ENCODE data around the gene HIKESHI.
"Not testable (repeated sequence)": the region's sequence is repeated elsewhere in the genome, so short reads cannot be mapped to it uniquely, and the experiment has no call there.

Gene HIKESHI

DNA sequence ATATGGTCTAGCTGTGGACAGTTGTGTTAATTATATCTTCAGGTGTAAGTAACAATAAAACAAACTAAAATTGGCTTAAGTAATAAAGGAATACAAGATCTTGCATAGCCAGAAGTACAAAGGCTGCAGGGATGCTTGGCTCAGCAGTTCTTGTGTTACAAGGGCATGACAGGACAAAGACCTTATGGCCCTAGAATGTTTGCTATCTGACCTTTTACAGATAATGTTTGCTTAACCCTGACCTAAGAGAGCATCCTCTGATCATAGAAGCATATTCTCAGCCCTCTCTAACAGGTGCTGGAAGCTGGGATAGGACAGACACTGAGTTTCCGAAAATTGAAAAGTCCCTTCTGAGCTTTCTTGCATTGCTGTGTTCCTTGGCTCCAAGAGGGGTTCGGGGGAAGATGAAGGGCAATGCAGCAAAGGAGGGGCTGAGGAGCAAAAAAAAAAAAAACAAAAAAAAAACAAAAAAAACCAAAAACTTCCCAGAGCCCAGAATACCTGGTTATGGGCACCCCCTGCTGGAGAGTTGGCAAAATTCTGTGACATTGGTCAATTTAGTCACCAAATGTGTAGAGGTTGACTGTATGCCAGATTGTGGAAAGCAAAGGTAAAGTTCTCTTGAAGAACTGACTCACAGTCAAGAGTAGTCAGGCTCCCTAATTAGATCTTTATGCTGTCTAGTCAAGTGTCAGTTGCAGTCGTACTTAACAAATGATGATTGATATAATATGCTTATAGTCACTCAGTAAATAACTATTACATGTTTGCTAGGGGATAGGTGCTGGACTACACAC lies 10.4 kb upstream of the HIKESHI start:
- peak; percentile 54 to 75 for DNase-seq (ENCODE audit: low read depth in 2 of 2)
- TF ChIP-seq, protein P1, sequence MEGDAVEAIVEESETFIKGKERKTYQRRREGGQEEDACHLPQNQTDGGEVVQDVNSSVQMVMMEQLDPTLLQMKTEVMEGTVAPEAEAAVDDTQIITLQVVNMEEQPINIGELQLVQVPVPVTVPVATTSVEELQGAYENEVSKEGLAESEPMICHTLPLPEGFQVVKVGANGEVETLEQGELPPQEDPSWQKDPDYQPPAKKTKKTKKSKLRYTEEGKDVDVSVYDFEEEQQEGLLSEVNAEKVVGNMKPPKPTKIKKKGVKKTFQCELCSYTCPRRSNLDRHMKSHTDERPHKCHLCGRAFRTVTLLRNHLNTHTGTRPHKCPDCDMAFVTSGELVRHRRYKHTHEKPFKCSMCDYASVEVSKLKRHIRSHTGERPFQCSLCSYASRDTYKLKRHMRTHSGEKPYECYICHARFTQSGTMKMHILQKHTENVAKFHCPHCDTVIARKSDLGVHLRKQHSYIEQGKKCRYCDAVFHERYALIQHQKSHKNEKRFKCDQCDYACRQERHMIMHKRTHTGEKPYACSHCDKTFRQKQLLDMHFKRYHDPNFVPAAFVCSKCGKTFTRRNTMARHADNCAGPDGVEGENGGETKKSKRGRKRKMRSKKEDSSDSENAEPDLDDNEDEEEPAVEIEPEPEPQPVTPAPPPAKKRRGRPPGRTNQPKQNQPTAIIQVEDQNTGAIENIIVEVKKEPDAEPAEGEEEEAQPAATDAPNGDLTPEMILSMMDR (IDR thresholded peaks at IDR 0.05; ENCODE audit: low read depth, low read length): peak; percentile 73
- no peak overlapping the region for H3K4me3 ChIP-seq (replicated peaks in 1 of 2; ENCODE audit: low read depth in 2 of 2, low read length in 2 of 2)

DNA sequence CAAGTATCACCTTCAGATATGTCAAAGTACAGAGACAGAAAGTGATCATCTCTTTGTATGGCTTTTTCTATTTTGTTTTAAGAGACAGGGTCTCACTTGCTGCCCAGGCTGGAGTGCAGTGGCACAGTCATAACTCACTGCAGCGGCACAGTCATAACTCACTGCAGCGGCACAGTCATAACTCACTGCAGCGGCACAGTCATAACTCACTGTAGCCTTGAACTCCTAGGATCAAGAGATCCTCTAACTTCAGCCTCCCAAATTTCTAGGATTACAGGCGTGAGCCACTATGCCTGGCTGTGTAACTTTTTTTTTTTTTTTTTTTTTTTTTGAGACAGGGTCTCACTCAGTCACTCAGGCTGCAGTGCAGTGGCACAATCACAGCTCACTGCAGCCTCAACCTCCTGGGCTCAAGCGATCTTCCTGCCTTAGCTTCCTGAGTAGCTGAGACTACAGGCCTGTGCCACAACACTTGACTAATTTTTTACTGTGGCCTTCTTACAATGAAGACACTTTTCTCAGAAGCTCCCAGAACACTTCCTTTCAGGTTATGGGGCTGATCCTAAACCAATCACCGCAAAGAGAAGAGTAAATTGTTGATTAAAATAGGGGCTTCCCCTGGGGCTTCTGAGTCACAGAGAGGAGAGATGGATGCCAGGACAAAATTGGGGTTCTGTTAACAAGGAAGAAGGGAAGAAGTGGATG lies 9.0 kb upstream of the HIKESHI start:
- no peak overlapping the region for H3K4me3 ChIP-seq (replicated peaks in 1 of 2; ENCODE audit: low read depth in 2 of 2, low read length in 2 of 2)
- TF ChIP-seq, protein P1 (IDR thresholded peaks at IDR 0.05; ENCODE audit: low read depth, low read length): no peak
- DNase-seq (ENCODE audit: low read depth in 2 of 2): no peak

DNA sequence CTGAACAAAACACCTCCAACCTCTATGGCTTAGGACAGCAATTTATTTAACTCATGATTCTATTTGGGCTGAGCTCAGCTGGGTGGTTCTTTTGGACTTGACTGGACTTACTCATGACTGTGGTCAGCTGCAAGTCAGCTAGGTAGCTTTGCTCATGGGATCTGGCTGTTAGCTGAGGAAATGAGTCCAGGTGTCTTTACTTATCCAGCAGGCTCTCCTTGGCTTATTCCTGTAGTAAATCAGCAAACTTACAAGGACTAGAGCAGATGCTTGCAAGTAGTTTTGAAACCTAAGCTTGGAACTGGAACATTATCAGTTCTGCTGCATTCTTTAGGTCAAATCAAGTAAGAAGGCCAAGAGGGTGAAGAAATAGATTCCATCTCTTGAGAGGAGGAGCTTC lies 8.0 kb upstream of the HIKESHI start:
- no peak overlapping the region for H3K4me3 ChIP-seq (replicated peaks in 1 of 2; ENCODE audit: low read depth in 2 of 2, low read length in 2 of 2)
- DNase-seq (ENCODE audit: low read depth in 2 of 2): no peak
- TF ChIP-seq, protein P1 (IDR thresholded peaks at IDR 0.05; ENCODE audit: low read depth, low read length): no peak

DNA sequence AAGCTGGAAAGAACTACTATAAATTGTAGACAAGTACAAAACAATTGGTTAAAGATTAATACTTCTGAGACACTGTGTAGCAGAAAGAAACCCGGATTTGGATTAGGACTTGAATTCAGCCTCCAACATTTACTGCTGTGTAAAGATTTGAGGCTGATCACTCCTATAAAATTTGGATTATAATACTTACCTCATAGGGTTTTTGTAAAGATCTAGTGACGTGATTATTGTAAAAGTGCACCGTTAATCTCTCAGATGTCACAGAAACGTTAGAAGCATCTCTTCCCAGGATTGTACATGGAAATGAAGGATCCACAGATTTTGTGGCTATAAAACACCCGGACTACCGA lies 323 bp upstream of the HIKESHI start:
- TF ChIP-seq, protein P1 (IDR thresholded peaks at IDR 0.05; ENCODE audit: low read depth, low read length): no peak
- H3K4me3 ChIP-seq (replicated peaks in 1 of 2; ENCODE audit: low read depth in 2 of 2, low read length in 2 of 2): peak overlapping the region in 1 of 2 donors; percentile 75
- no peak for DNase-seq (ENCODE audit: low read depth in 2 of 2)

DNA sequence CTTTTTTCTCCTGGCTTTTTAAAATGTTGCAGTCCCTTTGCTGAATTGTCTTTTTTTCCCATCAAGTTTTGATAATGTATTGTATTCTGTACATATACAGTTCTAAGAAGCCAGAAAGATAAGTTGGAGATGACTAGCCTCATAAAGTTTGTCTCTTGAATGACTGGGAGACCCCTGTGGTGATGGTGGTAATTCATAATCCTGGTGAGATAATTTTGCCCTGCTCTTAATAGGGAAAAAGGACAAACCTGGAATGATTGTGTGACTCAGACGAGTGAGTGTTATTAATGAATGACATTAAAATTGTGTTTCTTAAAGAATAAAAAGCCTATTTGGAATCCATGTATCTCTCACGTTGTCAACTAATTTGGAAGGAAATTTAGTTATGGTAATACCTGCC lies 1.2 kb downstream of the HIKESHI start:
- TF ChIP-seq, protein P1 (IDR thresholded peaks at IDR 0.05; ENCODE audit: low read depth, low read length): no peak
- no peak for DNase-seq (ENCODE audit: low read depth in 2 of 2)
- H3K4me3 ChIP-seq (replicated peaks in 1 of 2; ENCODE audit: low read depth in 2 of 2, low read length in 2 of 2): peak overlapping the region; percentile 75 to 85

DNA sequence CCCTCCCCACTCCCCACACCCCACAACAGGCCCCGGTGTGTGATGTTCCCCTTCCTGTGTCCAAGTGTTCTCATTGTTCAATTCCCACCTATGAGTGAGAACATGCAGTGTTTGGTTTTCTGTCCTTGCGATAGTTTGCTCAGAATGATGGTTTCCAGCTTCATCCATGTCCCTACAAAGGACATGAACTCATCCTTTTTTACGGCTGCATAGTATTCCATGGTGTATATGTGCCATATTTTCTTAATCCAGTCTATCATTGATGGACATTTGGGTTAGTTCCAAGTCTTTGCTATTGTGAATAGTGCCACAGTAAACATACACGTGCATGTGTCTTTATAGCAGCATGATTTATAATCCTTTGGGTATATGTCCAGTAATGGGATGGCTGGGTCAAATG lies 6.7 kb downstream of the HIKESHI start:
- DNase-seq (ENCODE audit: low read depth in 2 of 2); H3K4me3 ChIP-seq (replicated peaks in 1 of 2; ENCODE audit: low read depth in 2 of 2, low read length in 2 of 2): not testable (repeated sequence)

DNA sequence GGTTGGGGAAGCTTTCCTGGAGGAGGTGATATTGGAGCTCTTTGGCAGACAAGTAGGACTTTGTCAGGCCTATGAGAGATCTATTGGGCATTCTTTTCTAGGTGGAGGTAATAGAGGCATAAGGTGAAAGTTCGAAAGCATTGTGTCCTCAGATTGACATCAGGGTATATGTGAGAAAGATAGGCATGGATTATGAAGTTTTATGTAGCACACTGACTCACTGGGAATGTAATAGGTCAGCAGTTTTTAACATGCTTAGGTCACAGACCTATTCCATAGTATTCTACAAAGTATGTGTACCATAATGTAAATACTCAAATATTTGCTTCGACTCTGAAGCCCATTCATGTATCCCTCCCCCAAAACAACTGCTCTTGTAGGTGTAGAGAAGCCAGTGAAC lies 11.8 kb downstream of the HIKESHI start:
- no peak overlapping the region for H3K4me3 ChIP-seq (replicated peaks in 1 of 2; ENCODE audit: low read depth in 2 of 2, low read length in 2 of 2)
- TF ChIP-seq, protein P1 (IDR thresholded peaks at IDR 0.05; ENCODE audit: low read depth, low read length): no peak
- no peak for DNase-seq (ENCODE audit: low read depth in 2 of 2)

Data from cardiac fibroblast (primary cell).